HCT116 (cell line): ENCODE results near the gene SCUBE2. TPM values are rescaled to one million over a fixed set of nuclear protein-coding genes. Genes with fewer than 3 reads are reported as not detected.

Experiments
- ATAC-seq: fragments of 200-7000 bp; cut with Tn5 transposase; 2 replicates; pipeline ENCODE4 v1.9.1; 2020; ENCODE audit warnings: mild to moderate bottlenecking, moderate library complexity
- BruUV-seq: library from RNA; stranded (reverse); fragments of 400-500 nt; replicated peaks from 2 replicates; lab custom pipeline; 2021; lab: Mats Ljungman, UMichigan
- CTCF ChIA-PET: fragments of 300-600 bp; sonication (Branson Sonifier 250); formaldehyde crosslinking; loops from one replicate; lab custom pipeline; 2021; ENCODE audit warnings: antibody characterized with exemption; lab: Charles Lee
- POLR2A ChIA-PET: fragments of 300-600, 350-600 bp; sonication (Branson Sonifier 250); formaldehyde crosslinking; loops from one replicate; lab custom pipeline; 2021; ENCODE audit warnings: antibody characterized with exemption; lab: Charles Lee
- RAD21 ChIA-PET, 2 experiments: fragments of 300-600 bp; sonication (Branson Sonifier 250); formaldehyde crosslinking; loops; one replicate each; lab custom pipeline; 2023; ENCODE audit warnings: low total read pairs in 2 of 2; ENCODE audit not compliant: uncharacterized antibody in 2 of 2, unreplicated experiment in 2 of 2, low non-redundant PET in 1 of 2; lab: Charles Lee
- DNase-seq: peaks from one replicate; pipeline ENCODE4 v3.0.0-alpha.2; 2010; ENCODE audit warnings: low read depth, low spot score
- H2AFZ ChIP-seq: fragments of 200-600 bp; shearing (Covaris generic), sonication (generic); 2 replicates; pipeline ENCODE4 v1.6.1; 2017; ENCODE audit warnings: low read depth, mixed run types, mixed read lengths, antibody characterized with exemption, low read length; ENCODE audit not compliant: poor library complexity, severe bottlenecking
- H3K27ac ChIP-seq: 2 replicates; pipeline ENCODE4 v1.5.1; 2012; ENCODE audit warnings: low read depth, low read length
- H3K27me3 ChIP-seq: fragments of 200-600 bp; sonication (generic); 2 replicates; pipeline ENCODE4 v1.6.1; 2016; ENCODE audit warnings: mixed run types, low read length, mixed read lengths; ENCODE audit not compliant: insufficient read depth
- H3K36me3 ChIP-seq, 2 experiments: fragments of 200-500 bp in 1 of 2; fragments of 200-600 bp in 1 of 2; sonication (Bioruptor generic) in 1 of 2; sonication (generic) in 1 of 2; 2 replicates each; pipeline versions ENCODE4 v1.5.1 to v1.6.1; 2014 to 2016; ENCODE audit warnings: low read length in 2 of 2, inconsistent platforms in 1 of 2, mixed read lengths in 1 of 2, mixed run types in 1 of 2; ENCODE audit not compliant: insufficient read depth in 2 of 2, control insufficient read depth in 1 of 2
- H3K4me1 ChIP-seq, 2 experiments: fragments of 200-600 bp in 1 of 2; sonication (generic) in 1 of 2; 2 replicates each; pipeline versions ENCODE4 v1.5.1 to v1.6.1; 2012 to 2017; ENCODE audit warnings: low read length in 2 of 2, inconsistent platforms in 1 of 2, mild to moderate bottlenecking in 1 of 2, mixed read lengths in 1 of 2, mixed run types in 1 of 2, moderate library complexity in 1 of 2; ENCODE audit not compliant: insufficient read depth in 2 of 2, control insufficient read depth in 1 of 2
- H3K4me2 ChIP-seq: fragments of 200-600 bp; sonication (generic); 2 replicates; pipeline ENCODE4 v1.6.1; 2017; ENCODE audit warnings: mixed run types, low read length, mixed read lengths
- H3K4me3 ChIP-seq, 2 experiments: fragments of 200-600 bp in 1 of 2; sonication (generic) in 1 of 2; replicated peaks in 1 of 2; 2 replicates each; pipeline ENCODE4 v1.5.1; 2011 to 2016; ENCODE audit warnings: low read length in 2 of 2, control low read depth in 1 of 2, low read depth in 1 of 2, mild to moderate bottlenecking in 1 of 2, mixed read lengths in 1 of 2, mixed run types in 1 of 2
- H3K79me2 ChIP-seq: fragments of 200-600 bp; sonication (generic); 2 replicates; pipeline ENCODE4 v1.6.1; 2017; ENCODE audit warnings: mild to moderate bottlenecking, mixed run types, low read length, moderate library complexity, mixed read lengths; ENCODE audit not compliant: insufficient read depth
- H3K9ac ChIP-seq: fragments of 200-600 bp; sonication (generic); 2 replicates; pipeline ENCODE4 v1.6.1; 2016; ENCODE audit warnings: low read length, mixed read lengths
- H3K9me2 ChIP-seq: fragments of 200-600 bp; sonication (generic), shearing (Covaris generic); 2 replicates; pipeline ENCODE4 v1.6.1; 2017; ENCODE audit warnings: mixed run types, mild to moderate bottlenecking, moderate library complexity; ENCODE audit not compliant: insufficient read depth
- H3K9me3 ChIP-seq, 2 experiments: fragments of 200-500 bp in 1 of 2; fragments of 200-600 bp in 1 of 2; sonication (Bioruptor generic) in 1 of 2; sonication (generic) in 1 of 2; 2 replicates each; pipeline ENCODE4 v1.6.1; 2014 to 2017; ENCODE audit warnings: low read length in 2 of 2, mixed read lengths in 2 of 2, inconsistent platforms in 1 of 2, low read depth in 1 of 2, mild to moderate bottlenecking in 1 of 2, mixed run types in 1 of 2, moderate library complexity in 1 of 2; ENCODE audit not compliant: control insufficient read depth in 1 of 2, insufficient read depth in 1 of 2
- H4K20me1 ChIP-seq: fragments of 200-600 bp; sonication (generic), shearing (Covaris generic); 2 replicates; pipeline ENCODE4 v1.6.1; 2017; ENCODE audit warnings: mixed run types, mild to moderate bottlenecking, moderate library complexity; ENCODE audit not compliant: insufficient read depth
- CBX3 ChIP-seq: IDR thresholded peaks from 2 replicates; pipeline ENCODE4 v1.6.1; 2012; ENCODE audit warnings: low read depth
- CEBPB ChIP-seq: IDR thresholded peaks from 2 replicates; pipeline ENCODE4 v1.6.1; 2012; ENCODE audit warnings: low read depth
- EGR1 ChIP-seq: IDR thresholded peaks from 2 replicates; pipeline ENCODE4 v1.6.1; 2012; ENCODE audit warnings: low read depth
- ELF1 ChIP-seq: IDR thresholded peaks from 2 replicates; pipeline ENCODE4 v1.6.1; 2012; ENCODE audit warnings: low read depth, borderline replicate concordance
- EZH2 ChIP-seq: fragments of 200-600 bp; sonication (generic); IDR thresholded peaks from 2 replicates; pipeline ENCODE4 v1.6.1; 2017; ENCODE audit warnings: antibody characterized with exemption, mixed run types
- EZH2phosphoT487 ChIP-seq: fragments of 200-600 bp; IDR thresholded peaks from 2 replicates; pipeline ENCODE4 v1.6.1; 2018; ENCODE audit warnings: antibody characterized with exemption, borderline replicate concordance
- FOSL1 ChIP-seq: IDR thresholded peaks from 2 replicates; pipeline ENCODE4 v1.6.1; 2012; ENCODE audit warnings: low read depth
- JUND ChIP-seq: IDR thresholded peaks from 2 replicates; pipeline ENCODE4 v1.6.1; 2012
- POLR2A ChIP-seq: IDR thresholded peaks from 2 replicates; pipeline ENCODE4 v1.7.0; 2011; ENCODE audit warnings: borderline replicate concordance; ENCODE audit not compliant: insufficient read depth, insufficient read length; ENCODE audit errors: extremely low read depth
- POLR2AphosphoS5 ChIP-seq: IDR thresholded peaks from 2 replicates; pipeline ENCODE4 v1.6.1; 2011; ENCODE audit warnings: mild to moderate bottlenecking, low read depth, low read length, moderate library complexity
- RAD21 ChIP-seq: IDR thresholded peaks from 2 replicates; pipeline ENCODE4 v1.6.1; 2012; ENCODE audit warnings: low read depth, mild to moderate bottlenecking
- SIN3A ChIP-seq: IDR thresholded peaks from 2 replicates; pipeline ENCODE4 v1.6.1; 2012; ENCODE audit warnings: low read depth
- SRF ChIP-seq: IDR thresholded peaks from 2 replicates; pipeline ENCODE4 v1.6.1; 2012; ENCODE audit warnings: low read depth
- TCF7L2 ChIP-seq: IDR thresholded peaks from 2 replicates; pipeline ENCODE4 v1.7.0; 2011; ENCODE audit warnings: borderline replicate concordance, inconsistent platforms; ENCODE audit not compliant: insufficient read depth, insufficient read length; ENCODE audit errors: extremely low read depth
- ZFX ChIP-seq: fragments of 450-650 bp; IDR thresholded peaks from 2 replicates; pipeline ENCODE4 v1.6.1; 2017
- ZNF274 ChIP-seq: fragments of 200-500 bp; sonication (Bioruptor generic); IDR thresholded peaks from 2 replicates; pipeline ENCODE4 v1.6.1; 2014; ENCODE audit warnings: mild to moderate bottlenecking, low read depth, low read length, inconsistent platforms
- intact Hi-C: fragments of 100-400 bp; cut with micrococcal nuclease; formaldehyde crosslinking; loops from 2 replicates; pipeline ENCODE4 v1.10.0; 2022
- total RNA-seq: library from RNA; stranded (reverse); gene quantifications from one replicate; pipeline ENCODE4 v1.2.1, GENCODE V29; 2021; ENCODE audit not compliant: unreplicated experiment
- TF ChIP-seq, protein P1 (sequence below): IDR thresholded peaks from 2 replicates; pipeline ENCODE4 v1.6.1; 2012
- TF ChIP-seq, protein P2 (sequence below): IDR thresholded peaks from 2 replicates; pipeline ENCODE4 v1.6.1; 2011; ENCODE audit warnings: mild to moderate bottlenecking, low read length, moderate library complexity; ENCODE audit not compliant: insufficient replicate concordance; ENCODE audit errors: extremely low read depth
- TF ChIP-seq, protein P3 (sequence below), 3 experiments: fragments of 200-600 bp in 1 of 3; sonication (generic) in 1 of 3; IDR thresholded peaks in 2 of 3; conservative IDR thresholded peaks in 1 of 3; 2 replicates each; pipeline ENCODE4 v1.5.1; 2012 to 2017; ENCODE audit warnings: low read depth in 2 of 3, low read length in 2 of 3, antibody characterized with exemption in 1 of 3, borderline replicate concordance in 1 of 3, control low read depth in 1 of 3, mild to moderate bottlenecking in 1 of 3, mixed read lengths in 1 of 3, mixed run types in 1 of 3, moderate library complexity in 1 of 3; ENCODE audit not compliant: insufficient read depth in 1 of 3
- TF ChIP-seq, protein P4 (sequence below): IDR thresholded peaks from 2 replicates; pipeline ENCODE4 v1.6.1; 2012

The SCUBE2 gene
- total RNA-seq, 1 experiment from 2014 or later, result 1.3 TPM

DNA sequence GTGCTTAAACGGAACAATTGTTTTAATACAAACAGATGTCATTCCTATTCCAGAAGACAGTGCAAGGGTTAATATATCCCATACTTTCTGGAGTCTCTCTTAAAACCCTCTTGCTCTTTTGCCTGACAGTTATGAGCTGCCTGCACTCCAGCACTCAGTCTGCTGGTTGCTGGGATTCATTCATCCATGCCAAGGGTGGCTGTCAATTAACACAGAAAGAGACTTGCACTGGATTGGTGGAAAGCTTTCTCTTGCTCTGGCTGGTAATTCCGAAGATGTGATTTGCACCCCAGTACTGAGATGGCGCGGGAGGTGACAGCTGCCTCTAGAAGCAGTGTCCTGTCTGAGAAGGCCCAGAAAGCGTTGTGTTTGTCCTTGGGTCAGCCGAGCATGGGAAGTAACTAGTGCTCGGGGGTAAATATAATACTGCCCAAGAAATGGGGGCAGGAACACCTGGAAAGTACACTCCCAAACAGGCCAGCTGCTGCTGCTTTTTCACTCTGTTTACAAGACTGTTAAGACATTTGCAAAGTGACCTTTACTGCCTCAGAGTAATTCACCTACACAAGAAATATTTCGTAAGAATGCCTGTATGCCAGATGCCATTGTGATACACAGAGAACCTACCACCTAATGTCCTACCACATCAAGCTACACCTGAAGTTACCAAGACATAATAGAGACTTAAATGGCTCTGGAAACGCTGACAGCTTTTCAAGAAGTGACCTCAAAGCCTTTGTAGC, 20.5 kb downstream of the SCUBE2 start:
- no peak for TF ChIP-seq JUND
- TF ChIP-seq ELF1, result no peak
- no peak for TF ChIP-seq CEBPB
- TF ChIP-seq, protein P1, sequence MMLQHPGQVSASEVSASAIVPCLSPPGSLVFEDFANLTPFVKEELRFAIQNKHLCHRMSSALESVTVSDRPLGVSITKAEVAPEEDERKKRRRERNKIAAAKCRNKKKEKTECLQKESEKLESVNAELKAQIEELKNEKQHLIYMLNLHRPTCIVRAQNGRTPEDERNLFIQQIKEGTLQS, result no peak
- TF ChIP-seq SRF, result no peak
- no peak for TF ChIP-seq EZH2phosphoT487
- TF ChIP-seq, protein P2, sequence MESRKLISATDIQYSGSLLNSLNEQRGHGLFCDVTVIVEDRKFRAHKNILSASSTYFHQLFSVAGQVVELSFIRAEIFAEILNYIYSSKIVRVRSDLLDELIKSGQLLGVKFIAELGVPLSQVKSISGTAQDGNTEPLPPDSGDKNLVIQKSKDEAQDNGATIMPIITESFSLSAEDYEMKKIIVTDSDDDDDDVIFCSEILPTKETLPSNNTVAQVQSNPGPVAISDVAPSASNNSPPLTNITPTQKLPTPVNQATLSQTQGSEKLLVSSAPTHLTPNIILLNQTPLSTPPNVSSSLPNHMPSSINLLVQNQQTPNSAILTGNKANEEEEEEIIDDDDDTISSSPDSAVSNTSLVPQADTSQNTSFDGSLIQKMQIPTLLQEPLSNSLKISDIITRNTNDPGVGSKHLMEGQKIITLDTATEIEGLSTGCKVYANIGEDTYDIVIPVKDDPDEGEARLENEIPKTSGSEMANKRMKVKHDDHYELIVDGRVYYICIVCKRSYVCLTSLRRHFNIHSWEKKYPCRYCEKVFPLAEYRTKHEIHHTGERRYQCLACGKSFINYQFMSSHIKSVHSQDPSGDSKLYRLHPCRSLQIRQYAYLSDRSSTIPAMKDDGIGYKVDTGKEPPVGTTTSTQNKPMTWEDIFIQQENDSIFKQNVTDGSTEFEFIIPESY, result no peak
- TF ChIP-seq FOSL1, result no peak
- no peak for TF ChIP-seq RAD21
- no peak for TF ChIP-seq ZFX
- no peak for TF ChIP-seq ZNF274
- TF ChIP-seq, protein P3, sequence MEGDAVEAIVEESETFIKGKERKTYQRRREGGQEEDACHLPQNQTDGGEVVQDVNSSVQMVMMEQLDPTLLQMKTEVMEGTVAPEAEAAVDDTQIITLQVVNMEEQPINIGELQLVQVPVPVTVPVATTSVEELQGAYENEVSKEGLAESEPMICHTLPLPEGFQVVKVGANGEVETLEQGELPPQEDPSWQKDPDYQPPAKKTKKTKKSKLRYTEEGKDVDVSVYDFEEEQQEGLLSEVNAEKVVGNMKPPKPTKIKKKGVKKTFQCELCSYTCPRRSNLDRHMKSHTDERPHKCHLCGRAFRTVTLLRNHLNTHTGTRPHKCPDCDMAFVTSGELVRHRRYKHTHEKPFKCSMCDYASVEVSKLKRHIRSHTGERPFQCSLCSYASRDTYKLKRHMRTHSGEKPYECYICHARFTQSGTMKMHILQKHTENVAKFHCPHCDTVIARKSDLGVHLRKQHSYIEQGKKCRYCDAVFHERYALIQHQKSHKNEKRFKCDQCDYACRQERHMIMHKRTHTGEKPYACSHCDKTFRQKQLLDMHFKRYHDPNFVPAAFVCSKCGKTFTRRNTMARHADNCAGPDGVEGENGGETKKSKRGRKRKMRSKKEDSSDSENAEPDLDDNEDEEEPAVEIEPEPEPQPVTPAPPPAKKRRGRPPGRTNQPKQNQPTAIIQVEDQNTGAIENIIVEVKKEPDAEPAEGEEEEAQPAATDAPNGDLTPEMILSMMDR (IDR thresholded peaks at IDR 0.05 in 2 of 3, conservative IDR thresholded peaks at IDR 0.05 in 1 of 3; ENCODE audit: borderline replicate concordance in 1 of 3, insufficient read depth in 1 of 3, low read depth in 2 of 3, low read length in 2 of 3), result no peak
- no peak for TF ChIP-seq EGR1
- TF ChIP-seq TCF7L2, result no peak
- TF ChIP-seq, protein P4, sequence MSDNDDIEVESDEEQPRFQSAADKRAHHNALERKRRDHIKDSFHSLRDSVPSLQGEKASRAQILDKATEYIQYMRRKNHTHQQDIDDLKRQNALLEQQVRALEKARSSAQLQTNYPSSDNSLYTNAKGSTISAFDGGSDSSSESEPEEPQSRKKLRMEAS, result no peak
- no peak for TF ChIP-seq EZH2
- no peak for TF ChIP-seq SIN3A
- no peak for TF ChIP-seq POLR2AphosphoS5
- TF ChIP-seq CBX3, result no peak
- TF ChIP-seq POLR2A, result no peak
- Histone ChIP-seq H3K9me3 (no peaks in the 10 kb centered on the region), H4K20me1 (no peaks in the 10 kb centered on the region), H3K79me2 (no peaks in the 10 kb centered on the region), H3K9ac (no peak overlapping the region), H3K36me3 (no peaks in the 10 kb centered on the region), H3K4me3 (no peak overlapping the region), H3K9me2 (no peaks in the 10 kb centered on the region), H3K4me2 (no peak overlapping the region), H3K4me1 (no peaks in the 10 kb centered on the region), H3K27ac (no peak overlapping the region), H3K27me3 (no peaks in the 10 kb centered on the region), H2AFZ (no peak overlapping the region)
- ChIA-PET POLR2A (no interaction called here), RAD21 (no interaction called here), CTCF (no interaction called here)
- no peak for ATAC-seq
- intact Hi-C loops, result no loop called here
- no peak for DNase-seq
- BruUV-seq, result no TSS peak
